Ureter (tissue), 1 donor: ENCODE results near the gene EMC9. TPM values are rescaled to one million over a fixed set of nuclear protein-coding genes. Genes with fewer than 3 reads are reported as not detected.
A peak's percentile ranks its signal among the peaks of the same experiment; 100 is the strongest.

Experiments used
- DNase-seq: peaks from one replicate; pipeline ENCODE4 v3.0.0-alpha.2; 2020; ENCODE audit warnings: low spot score
- total RNA-seq: library from RNA; stranded (reverse); gene quantifications from one replicate; pipeline ENCODE4 v1.2.4, GENCODE V29; 2023
- donor health status: DM: yes; HTN: yes; CAD: no.

EMC9 gene, protein sequence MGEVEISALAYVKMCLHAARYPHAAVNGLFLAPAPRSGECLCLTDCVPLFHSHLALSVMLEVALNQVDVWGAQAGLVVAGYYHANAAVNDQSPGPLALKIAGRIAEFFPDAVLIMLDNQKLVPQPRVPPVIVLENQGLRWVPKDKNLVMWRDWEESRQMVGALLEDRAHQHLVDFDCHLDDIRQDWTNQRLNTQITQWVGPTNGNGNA
- total RNA-seq = 25.7 TPM

DNA sequence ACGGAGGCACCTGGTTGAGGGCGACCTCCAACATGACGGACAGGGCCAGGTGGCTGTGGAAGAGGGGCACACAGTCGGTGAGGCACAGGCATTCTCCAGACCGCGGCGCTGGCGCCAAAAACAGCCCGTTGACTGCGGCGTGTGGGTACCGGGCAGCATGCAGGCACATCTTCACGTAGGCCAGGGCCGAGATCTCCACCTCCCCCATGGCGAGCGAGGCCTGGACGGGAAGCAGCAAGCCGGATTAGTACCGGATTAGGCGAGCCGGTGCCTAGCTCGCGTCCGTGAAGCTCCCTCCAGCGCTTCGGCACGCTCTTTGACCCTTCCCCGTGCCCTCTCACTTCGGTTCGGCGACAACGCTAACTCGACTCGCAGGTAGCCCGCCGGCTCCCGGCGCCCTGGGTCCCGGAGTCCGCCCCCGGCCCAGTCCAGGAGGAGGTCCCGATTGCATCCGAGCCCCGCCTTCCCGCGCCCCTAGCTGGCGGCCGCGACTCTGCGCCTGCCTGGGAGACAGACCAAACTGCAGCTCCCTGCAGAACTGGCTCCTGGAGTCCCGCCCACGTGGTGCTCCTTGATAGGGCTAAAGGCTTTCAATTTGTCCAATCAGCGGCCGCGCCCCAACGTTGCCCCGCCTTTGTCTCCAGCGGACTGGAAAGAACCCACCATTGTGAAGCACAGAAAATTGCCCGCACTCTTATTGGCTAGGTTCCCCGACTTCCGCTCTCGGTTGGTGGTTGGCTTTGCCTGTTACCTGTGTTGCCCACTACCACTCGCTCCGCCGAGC lies at the start of gene EMC9:
TSS of gene EMC9 (minus strand) at position 495 of the 784 bp plus-strand sequence. CDS start at position 208, 287 bp downstream.
- peak; percentile 100 for DNase-seq

DNA sequence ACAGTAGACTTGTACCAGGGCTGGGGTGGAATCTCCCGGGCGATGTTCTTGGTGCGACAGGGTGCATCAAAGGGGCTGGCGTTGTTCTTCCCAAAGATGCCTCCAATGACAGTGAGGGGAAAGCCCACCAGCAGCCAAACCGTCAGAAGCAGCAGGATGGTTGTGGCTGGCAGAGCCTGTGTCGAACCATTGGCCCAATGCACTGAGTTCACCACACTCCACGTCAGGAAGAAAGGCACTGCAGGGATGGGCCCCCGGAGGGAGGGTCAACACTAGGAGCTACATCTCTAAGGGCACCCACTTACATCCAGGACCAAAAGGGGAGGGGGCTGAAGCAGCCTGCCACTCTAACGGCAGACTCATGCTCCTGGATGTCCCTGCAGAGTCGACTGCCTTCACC lies 49.0 kb upstream of the EMC9 start:
- DNase-seq = no peak

GRCh38 chr14:24189460-24189859 lies 48.1 kb upstream of the EMC9 start:
- DNase-seq = no peak

DNA sequence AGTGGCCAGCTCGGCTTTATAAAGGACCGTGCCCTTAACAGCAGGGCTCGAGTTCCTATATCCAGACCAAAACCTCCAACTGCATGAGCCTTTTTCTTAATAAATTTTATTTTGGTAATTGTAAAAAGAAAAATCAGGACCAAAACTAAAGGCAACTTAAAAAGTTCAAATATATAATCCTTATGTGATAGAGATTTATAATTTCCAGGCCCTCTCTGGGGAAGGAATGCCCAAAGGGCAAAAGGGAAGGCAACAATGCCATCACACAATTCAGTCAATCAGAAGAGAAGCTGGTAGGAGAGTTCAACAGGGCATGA lies 47.6 kb upstream of the EMC9 start:
- DNase-seq = no peak

GRCh38 chr14:24188251-24189058 lies 47.1 kb upstream of the EMC9 start, which contains the start of gene IPO4:
IPO4 (minus strand) TSS chr14:24188816; CDS start chr14:24188787, 29 bp downstream.
- peak; percentile 98 for DNase-seq

- no peak for DNase-seq
These were observed 46.1 kb upstream of the EMC9 start for GRCh38 chr14:24187539-24187915.

DNA sequence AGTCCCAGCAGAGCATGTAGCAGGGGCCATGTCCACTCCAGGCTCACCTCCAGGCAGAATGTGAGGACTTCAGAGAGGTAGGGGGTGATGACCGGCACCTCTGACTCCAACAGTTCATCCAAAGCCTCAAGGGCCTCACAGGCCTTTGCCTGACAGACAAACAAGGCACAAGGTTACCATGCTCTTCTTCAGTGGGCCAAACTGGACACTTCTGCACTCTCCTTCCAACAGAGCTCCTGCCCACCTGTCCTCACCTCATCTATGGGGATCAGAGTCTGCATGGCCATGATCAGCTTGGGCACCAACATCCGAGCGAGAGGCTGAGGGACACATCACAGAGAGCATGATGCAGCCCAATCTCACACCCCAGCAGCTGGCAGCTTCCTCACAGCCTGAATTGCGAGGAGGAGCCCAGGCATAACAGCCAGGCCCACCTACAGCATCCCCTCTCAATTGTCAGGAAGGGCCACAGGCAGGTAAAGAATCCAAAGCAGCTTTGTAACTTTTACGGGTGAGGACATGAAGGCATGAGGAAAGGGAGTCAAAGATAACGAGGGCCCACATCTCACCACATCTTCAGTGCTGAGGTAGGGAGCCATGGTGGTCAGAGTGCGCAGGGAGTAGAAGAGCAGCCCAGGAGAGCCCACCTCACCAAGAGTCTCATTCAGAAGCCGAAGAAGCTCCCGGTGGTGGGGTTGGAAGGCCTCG lies 45.6 kb upstream of the EMC9 start:
- no peak for DNase-seq

DNA sequence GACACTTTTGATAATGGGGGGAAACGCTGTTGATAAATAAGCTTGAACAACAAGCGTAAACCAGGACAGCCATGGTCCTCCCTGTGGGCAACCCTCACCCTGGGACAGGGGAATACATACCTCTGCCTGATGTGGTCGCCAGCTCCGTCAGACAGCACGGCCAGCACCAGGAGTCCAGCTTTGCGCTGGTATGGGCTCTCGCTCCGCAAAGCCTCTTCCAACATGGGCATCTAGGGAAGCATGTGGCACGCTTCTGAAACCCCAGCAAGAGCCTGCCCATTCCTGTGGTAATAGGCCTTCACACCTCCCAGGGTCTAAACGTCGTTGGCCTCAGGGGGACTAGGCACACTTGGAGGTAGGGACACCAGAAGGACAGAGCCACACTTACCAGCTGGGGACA lies 44.4 kb upstream of the EMC9 start:
- DNase-seq = no peak

GRCh38 chr14:24185026-24185425 lies 43.6 kb upstream of the EMC9 start:
- no peak for DNase-seq

GRCh38 chr14:24184104-24184970 lies 42.9 kb upstream of the EMC9 start:
- DNase-seq = no peak

DNA sequence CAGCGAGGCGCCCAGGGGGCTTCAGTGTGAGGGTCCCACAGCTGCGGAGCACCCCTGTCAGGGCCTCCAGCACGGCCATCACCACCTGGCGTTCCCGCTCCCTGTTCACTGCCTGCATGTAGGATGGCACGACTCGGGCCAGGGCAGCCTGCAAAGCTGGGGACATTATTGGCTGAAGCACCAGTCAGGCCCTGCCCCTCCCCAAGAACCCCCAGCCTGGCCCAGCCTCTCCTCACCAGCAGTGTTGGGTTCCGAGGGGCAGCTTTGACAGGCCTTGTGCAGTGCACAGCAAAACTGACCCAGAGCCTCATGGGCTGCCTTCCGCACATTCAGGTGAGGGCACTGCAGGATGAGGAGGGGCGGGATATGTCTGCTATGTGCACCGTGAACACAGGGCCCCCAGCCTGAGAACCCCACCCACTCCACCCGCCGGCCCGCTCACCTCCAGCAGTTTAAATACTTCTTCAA lies 41.7 kb upstream of the EMC9 start:
- DNase-seq = no peak

- DNase-seq = no peak
These were observed 40.9 kb upstream of the EMC9 start for GRCh38 chr14:24182110-24182882.

DNA sequence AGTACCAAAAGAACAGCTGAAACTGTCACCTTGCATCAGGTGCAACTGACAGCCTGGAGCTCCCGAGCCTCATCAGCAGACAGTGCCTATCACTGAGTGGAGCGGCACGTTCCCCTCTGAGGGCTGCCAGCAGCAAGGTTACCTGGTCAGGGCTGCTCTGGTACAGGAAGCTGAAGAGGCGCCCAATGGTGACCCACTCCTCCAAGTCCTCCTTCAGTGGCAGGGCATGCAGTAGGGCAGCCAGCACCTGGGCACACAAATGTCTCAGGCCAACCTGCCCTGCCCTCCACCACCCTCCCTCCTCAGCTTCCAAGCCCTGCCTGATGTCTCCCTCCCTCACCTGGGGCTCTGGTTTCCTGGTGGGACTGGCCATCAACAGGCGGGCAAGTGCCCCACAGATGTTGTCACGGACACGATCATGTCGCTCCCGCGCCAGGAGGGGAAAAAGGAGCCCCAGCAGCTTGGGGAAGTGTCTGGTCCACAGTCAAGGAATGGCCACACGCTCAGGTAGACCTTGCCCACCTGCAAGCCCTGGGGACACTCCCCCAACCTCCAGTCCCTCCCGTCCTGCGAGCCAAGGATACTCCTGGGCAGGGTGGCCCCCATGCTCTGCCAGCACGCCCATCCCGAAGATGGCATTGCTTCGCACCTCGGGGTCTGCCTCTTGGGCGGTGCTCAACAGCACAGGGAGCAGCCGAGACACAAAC lies 40.1 kb upstream of the EMC9 start:
- no peak for DNase-seq

- no peak for DNase-seq
These were observed 38.8 kb upstream of the EMC9 start for GRCh38 chr14:24179961-24180796.

DNA sequence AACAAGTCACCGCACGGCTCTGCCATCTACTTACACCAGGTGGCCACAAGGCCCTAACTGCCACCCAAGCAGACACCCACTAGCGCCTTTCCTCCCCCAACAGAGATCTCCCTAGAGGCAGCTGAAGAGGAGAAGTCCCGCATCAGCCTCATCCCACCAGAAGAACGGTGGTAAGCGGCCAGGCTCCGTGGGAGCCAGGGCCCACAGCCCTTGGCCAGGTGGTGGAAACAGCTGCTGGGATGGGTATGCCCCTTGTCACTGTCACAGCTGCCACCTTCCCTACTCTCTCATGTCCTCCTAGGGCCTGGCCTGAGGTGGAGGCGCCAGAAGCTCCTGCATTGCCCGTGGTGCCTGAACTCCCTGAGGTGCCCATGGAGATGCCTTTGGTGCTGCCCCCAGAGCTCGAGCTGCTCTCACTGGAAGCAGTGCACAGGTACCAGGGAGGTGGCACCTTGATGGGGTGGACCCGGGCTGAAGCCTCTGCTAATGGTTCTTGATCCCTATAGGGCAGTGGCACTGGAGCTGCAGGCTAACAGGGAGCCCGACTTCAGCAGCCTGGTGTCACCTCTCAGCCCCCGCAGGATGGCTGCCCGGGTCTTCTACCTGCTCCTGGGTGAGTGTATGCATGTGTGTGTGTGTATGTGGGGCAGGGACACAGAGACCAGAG lies 38.0 kb upstream of the EMC9 start:
- DNase-seq = no peak

DNA sequence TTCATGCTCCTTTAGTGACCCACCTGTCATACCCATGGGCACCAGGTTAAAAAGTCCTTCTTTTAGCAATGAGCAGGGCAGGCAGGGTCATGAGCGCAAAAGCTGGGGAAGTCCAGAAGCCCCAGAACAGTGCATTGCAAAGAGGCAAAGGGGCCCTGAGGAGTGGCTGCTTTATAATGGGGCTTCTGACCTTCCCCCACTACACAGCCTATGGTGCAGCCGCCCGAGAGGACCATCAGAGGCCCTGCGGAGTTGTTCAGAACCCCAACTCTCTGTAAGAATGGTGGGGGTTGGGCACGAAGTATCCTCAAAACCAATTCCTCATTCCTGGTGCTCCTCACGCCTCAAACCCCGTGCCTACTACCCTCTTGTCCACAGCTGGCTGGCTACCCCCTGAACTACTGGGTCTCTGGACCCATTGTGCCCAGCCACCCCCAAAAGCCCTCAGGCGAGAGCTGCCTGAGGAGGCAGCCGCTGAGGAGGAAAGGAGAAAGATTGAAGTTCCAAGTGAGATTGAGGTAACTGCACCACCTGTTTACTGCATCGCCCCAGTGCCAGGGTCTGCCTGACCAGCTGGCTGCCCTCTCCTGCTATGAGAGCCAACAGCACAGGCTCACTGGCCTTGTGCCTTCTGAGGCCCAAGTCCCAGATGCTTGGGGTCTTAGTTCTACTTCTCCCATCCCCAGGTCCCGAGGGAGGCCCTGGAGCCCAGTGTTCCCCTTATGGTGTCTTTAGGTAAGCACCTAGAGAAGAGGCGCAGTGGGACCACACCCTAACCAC lies 37.2 kb upstream of the EMC9 start:
- DNase-seq = no peak

DNA sequence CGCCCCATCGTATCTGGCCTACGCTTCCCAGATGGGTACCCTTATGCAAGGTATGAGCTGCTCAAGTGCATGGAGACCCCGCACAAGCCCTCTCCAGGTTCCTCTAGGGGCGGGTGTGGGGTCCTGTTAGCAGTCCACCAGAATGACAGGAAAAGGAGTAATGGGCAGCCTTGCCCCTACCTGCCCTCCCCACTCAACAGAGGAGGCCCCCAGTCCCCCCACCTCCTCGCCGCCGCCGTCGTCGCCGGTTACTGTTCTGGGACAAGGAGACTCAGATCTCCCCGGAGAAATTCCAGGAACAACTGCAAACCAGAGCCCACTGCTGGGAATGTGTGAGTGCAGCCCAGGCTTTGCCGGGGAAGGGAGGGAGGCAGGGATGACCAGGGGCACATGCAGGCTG lies 36.5 kb upstream of the EMC9 start:
- no peak for DNase-seq
